B cell (primary cell): Measurements from ENCODE around the gene SREK1.

Experiments
- CTCF ChIP-seq: fragments of 200-600 bp; IDR thresholded peaks from one replicate; pipeline ENCODE4 v1.8.0; 2022; ENCODE audit warnings: antibody characterized with exemption, mild to moderate bottlenecking
- EZH2 ChIP-seq: IDR thresholded peaks from 2 replicates; pipeline ENCODE4 v1.6.1; 2012; ENCODE audit warnings: borderline replicate concordance, low read depth, mild to moderate bottlenecking, moderate library complexity, low read length; ENCODE audit not compliant: insufficient read depth, poor library complexity, severe bottlenecking

- TF ChIP-seq CTCF (no peak), EZH2 (no peak)
These were observed 24.1 kb downstream of the SREK1 start for GRCh38 chr5:66168226-66168625.
